Measurements from ENCODE around the gene GP9. TPM values are rescaled to one million over a fixed set of nuclear protein-coding genes. Genes with fewer than 3 reads are reported as not detected.
"Not testable (repeated sequence)": the region's sequence is repeated elsewhere in the genome, so short reads cannot be mapped to it uniquely, and the experiment has no call there.

Gene GP9
- total RNA-seq, 5 donors from 2014 or later (not counting 1 experiment from before 2014, with no cell fraction given) = not detected

DNA sequence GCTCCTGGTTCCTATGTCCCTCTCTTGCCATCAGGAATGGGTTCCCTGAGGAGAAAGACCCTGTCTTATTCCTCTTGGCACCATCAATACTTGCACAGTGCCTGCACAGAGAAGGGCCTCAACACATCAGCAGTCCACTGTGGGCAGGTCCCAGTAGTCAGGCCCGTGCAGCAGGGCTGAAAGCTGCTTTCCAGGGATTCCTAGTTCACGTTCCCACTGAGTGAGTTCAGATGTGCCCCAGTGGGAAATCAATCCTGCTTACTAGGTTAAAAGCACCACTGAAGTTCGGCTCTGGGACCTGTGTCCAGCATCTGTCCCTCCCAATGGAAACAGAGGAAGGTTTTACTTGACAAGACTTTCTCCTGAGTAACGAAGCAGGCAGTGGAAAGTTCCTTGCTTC lies 45.3 kb downstream of the GP9 start:
- Mint-ChIP-seq H3K4me1 (peaks cover 80 to 90% (median 85%) of the 10 kb centered on the region in 3 donors), H3K27me3 (no peaks in the 10 kb centered on the region), H3K27ac (peak overlapping the region; percentile 39 to 43), H3K4me3 (peak overlapping the region in 1 of 3 donors; percentile 57), H3K9me3 (no peaks in the 10 kb centered on the region), H3K36me3 (peaks cover 27% of the 10 kb centered on the region)
- peaks cover 8 to 59% of the 10 kb centered on the region in 2 donors for H3K36me3 ChIP-seq (ENCODE audit: control insufficient read depth in 2 of 2, extremely low read depth in 1 of 2, insufficient read depth in 1 of 2, low read length in 1 of 2)
- ChIA-PET POLR2A (no interaction called here), CTCF (interaction anchor here in 1 of 2 donors (0.5 to 0.8 kb wide), 2 partner anchors 78 to 136 kb away, joined by 3 read pairs; no protein-coding TSS in a partner anchor)
- DNase-seq (no peak), ATAC-seq (replicated peaks in 1 of 4) (no peak)
- 91% methylated on average over 3 of the region's 4 CpGs for WGBS (ENCODE audit: insufficient coverage)
- no peak overlapping the region for H3K4me3 ChIP-seq (ENCODE audit: control insufficient read depth in 1 of 2, extremely low read depth in 1 of 2, low read length in 1 of 2)
- H3K4me1 ChIP-seq (ENCODE audit: control insufficient read depth in 1 of 2, extremely low read depth in 1 of 2, insufficient read depth in 2 of 2, low read length in 2 of 2) = peaks cover 18 to 80% of the 10 kb centered on the region in 2 experiments
- H3K9me3 ChIP-seq = no peaks in the 10 kb centered on the region
- no peak overlapping the region for H3K27ac ChIP-seq (ENCODE audit: low read length)
- H3K27me3 ChIP-seq (replicated peaks in 1 of 2; ENCODE audit: control insufficient read depth in 2 of 2, extremely low read depth in 1 of 2, insufficient read depth in 2 of 2, low read length in 1 of 2) = no peaks in the 10 kb centered on the region

- CTCF ChIA-PET = interaction anchor here in 1 of 2 donors (0.5 to 0.8 kb wide), 2 partner anchors 78 to 136 kb away, joined by 3 read pairs; no protein-coding TSS in a partner anchor
- Mint-ChIP-seq H3K9me3 (no peaks in the 10 kb centered on the region), H3K27ac (peak overlapping the region; percentile 39 to 59)
These were observed 45.7 kb downstream of the GP9 start for GRCh38 chr3:129106320-129106719.

GRCh38 chr3:129106866-129107565 lies 46.4 kb downstream of the GP9 start:
- 76% methylated on average over 17 of the region's 19 CpGs for WGBS (ENCODE audit: insufficient coverage)
- ATAC-seq (replicated peaks in 1 of 4) (no peak), DNase-seq (no peak)
- Histone ChIP-seq H3K27ac (ENCODE audit: low read length) (no peak overlapping the region), H3K4me1 (ENCODE audit: control insufficient read depth in 1 of 2, extremely low read depth in 1 of 2, insufficient read depth in 2 of 2, low read length in 2 of 2) (peaks cover 18 to 82% of the 10 kb centered on the region in 2 experiments), H3K27me3 (replicated peaks in 1 of 2; ENCODE audit: control insufficient read depth in 2 of 2, extremely low read depth in 1 of 2, insufficient read depth in 2 of 2, low read length in 1 of 2) (no peaks in the 10 kb centered on the region), H3K36me3 (ENCODE audit: control insufficient read depth in 2 of 2, extremely low read depth in 1 of 2, insufficient read depth in 1 of 2, low read length in 1 of 2) (peaks cover 8 to 57% of the 10 kb centered on the region in 2 donors), H3K9me3 (no peaks in the 10 kb centered on the region), H3K4me3 (ENCODE audit: control insufficient read depth in 1 of 2, extremely low read depth in 1 of 2, low read length in 1 of 2) (no peak overlapping the region)
- ChIA-PET CTCF (no interaction called here), POLR2A (no interaction called here)
- Mint-ChIP-seq H3K27me3 (no peaks in the 10 kb centered on the region), H3K27ac (peak overlapping the region; percentile 62 to 80), H3K9me3 (no peaks in the 10 kb centered on the region), H3K4me3 (peak overlapping the region in 1 of 3 donors; percentile 57), H3K4me1 (peaks cover 79 to 89% (median 79%) of the 10 kb centered on the region in 3 donors), H3K36me3 (peaks cover 26% of the 10 kb centered on the region)

More at GRCh38 chr3:129106320-129106719, 45.7 kb downstream of the GP9 start:
- no peak for DNase-seq
- peaks cover 80 to 89% (median 84%) of the 10 kb centered on the region in 3 donors for H3K4me1 Mint-ChIP-seq
- H3K4me3 Mint-ChIP-seq = peak overlapping the region in 1 of 3 donors; percentile 57
- ATAC-seq (replicated peaks in 1 of 4) = no peak
- H3K4me1 ChIP-seq (ENCODE audit: control insufficient read depth in 1 of 2, extremely low read depth in 1 of 2, insufficient read depth in 2 of 2, low read length in 2 of 2) = peaks cover 18 to 84% of the 10 kb centered on the region in 2 experiments
- H3K9me3 ChIP-seq = no peaks in the 10 kb centered on the region
- no peak overlapping the region for H3K4me3 ChIP-seq (ENCODE audit: control insufficient read depth in 1 of 2, extremely low read depth in 1 of 2, low read length in 1 of 2)
- POLR2A ChIA-PET = no interaction called here
- no peaks in the 10 kb centered on the region for H3K27me3 Mint-ChIP-seq
- WGBS (ENCODE audit: insufficient coverage) = 100% methylated on average over 2 of the region's 5 CpGs
- H3K36me3 ChIP-seq (ENCODE audit: control insufficient read depth in 2 of 2, extremely low read depth in 1 of 2, insufficient read depth in 1 of 2, low read length in 1 of 2) = peaks cover 8 to 59% of the 10 kb centered on the region in 2 donors
- H3K36me3 Mint-ChIP-seq = peaks cover 25% of the 10 kb centered on the region
- H3K27ac ChIP-seq (ENCODE audit: low read length) = no peak overlapping the region
- no peaks in the 10 kb centered on the region for H3K27me3 ChIP-seq (replicated peaks in 1 of 2; ENCODE audit: control insufficient read depth in 2 of 2, extremely low read depth in 1 of 2, insufficient read depth in 2 of 2, low read length in 1 of 2)

- H3K27me3 Mint-ChIP-seq = no peaks in the 10 kb centered on the region
- H3K4me1 Mint-ChIP-seq = peaks cover 79 to 87% (median 79%) of the 10 kb centered on the region in 3 donors
- ChIA-PET CTCF (no interaction called here), POLR2A (no interaction called here)
- H3K9me3 ChIP-seq = no peaks in the 10 kb centered on the region
- peaks cover 25 to 85% of the 10 kb centered on the region in 2 experiments for H3K4me1 ChIP-seq (ENCODE audit: control insufficient read depth in 1 of 2, extremely low read depth in 1 of 2, insufficient read depth in 2 of 2, low read length in 2 of 2)
- H3K4me3 ChIP-seq (ENCODE audit: control insufficient read depth in 1 of 2, extremely low read depth in 1 of 2, low read length in 1 of 2) = no peak overlapping the region
- no peak for ATAC-seq (replicated peaks in 1 of 4)
- H3K36me3 ChIP-seq (ENCODE audit: control insufficient read depth in 2 of 2, extremely low read depth in 1 of 2, insufficient read depth in 1 of 2, low read length in 1 of 2) = peaks cover 8 to 62% of the 10 kb centered on the region in 2 donors
- peak overlapping the region in 1 of 3 donors; percentile 57 for H3K4me3 Mint-ChIP-seq
- H3K36me3 Mint-ChIP-seq = peaks cover 26% of the 10 kb centered on the region
- H3K9me3 Mint-ChIP-seq = no peaks in the 10 kb centered on the region
- H3K27ac ChIP-seq (ENCODE audit: low read length) = no peak overlapping the region
- WGBS (ENCODE audit: insufficient coverage) = 87% methylated on average over 7 of the region's 8 CpGs
- no peak for DNase-seq
- no peaks in the 10 kb centered on the region for H3K27me3 ChIP-seq (replicated peaks in 1 of 2; ENCODE audit: control insufficient read depth in 2 of 2, extremely low read depth in 1 of 2, insufficient read depth in 2 of 2, low read length in 1 of 2)
- H3K27ac Mint-ChIP-seq = peak overlapping the region; percentile 62 to 80
These were observed 47.2 kb downstream of the GP9 start for GRCh38 chr3:129107793-129108192.

GRCh38 chr3:129111076-129111780 lies 50.6 kb downstream of the GP9 start:
- H3K9me3 Mint-ChIP-seq; DNase-seq; H3K27me3 ChIP-seq (replicated peaks in 1 of 2; ENCODE audit: control insufficient read depth in 2 of 2, extremely low read depth in 1 of 2, insufficient read depth in 2 of 2, low read length in 1 of 2); H3K4me3 ChIP-seq (ENCODE audit: control insufficient read depth in 1 of 2, extremely low read depth in 1 of 2, low read length in 1 of 2); CTCF ChIA-PET; H3K27me3 Mint-ChIP-seq; H3K27ac ChIP-seq (ENCODE audit: low read length); H3K9me3 ChIP-seq; ATAC-seq (replicated peaks in 1 of 4): not testable (repeated sequence)
- Histone ChIP-seq H3K36me3 (ENCODE audit: control insufficient read depth in 2 of 2, extremely low read depth in 1 of 2, insufficient read depth in 1 of 2, low read length in 1 of 2) (peaks cover 14 to 59% of the 10 kb centered on the region in 2 donors), H3K4me1 (ENCODE audit: control insufficient read depth in 1 of 2, extremely low read depth in 1 of 2, insufficient read depth in 2 of 2, low read length in 2 of 2) (peaks cover 38 to 82% of the 10 kb centered on the region in 2 experiments)
- H3K36me3 Mint-ChIP-seq = peaks cover 31% of the 10 kb centered on the region
- peaks cover 79 to 83% (median 80%) of the 10 kb centered on the region in 3 donors for H3K4me1 Mint-ChIP-seq
- H3K4me3 Mint-ChIP-seq = peak overlapping the region in 1 of 3 donors; percentile 17
- H3K27ac Mint-ChIP-seq = peak overlapping the region; percentile 72 to 78
- 100% methylated on average over 1 of the region's 10 CpGs for WGBS (ENCODE audit: insufficient coverage)
- POLR2A ChIA-PET = interaction anchor here in 1 of 2 donors (0.7 kb wide), 1 partner anchor 483 kb away, joined by 8 read pairs; no protein-coding TSS in a partner anchor

Data from T-cell (primary cell).